HG02981 (cell line): ENCODE measurements around the gene NDUFA13.

Source experiments
- ATAC-seq: cut with Tn5 transposase; IDR thresholded peaks from one replicate; pipeline ENCODE4 v1.9.1; 2021; ENCODE audit warnings: mild to moderate bottlenecking, moderate library complexity; ENCODE audit not compliant: unreplicated experiment

The NDUFA13 gene

GRCh38 chr19:19531951-19532805, 16.2 kb downstream of the NDUFA13 start:
- ATAC-seq = no peak

- ATAC-seq = no peak
Measured at GRCh38 chr19:19532806-19533701, 17.0 kb downstream of the NDUFA13 start.

- no peak for ATAC-seq
Measured at GRCh38 chr19:19533841-19534240, 17.8 kb downstream of the NDUFA13 start.

- ATAC-seq = no peak
Measured at GRCh38 chr19:19534556-19535265, 18.7 kb downstream of the NDUFA13 start.

GRCh38 chr19:19535311-19536191, 19.5 kb downstream of the NDUFA13 start:
- no peak for ATAC-seq

GRCh38 chr19:19537075-19538048, 21.3 kb downstream of the NDUFA13 start:
- no peak for ATAC-seq

GRCh38 chr19:19538061-19538784, 22.2 kb downstream of the NDUFA13 start, which contains the start of gene CILP2:
Gene CILP2, plus strand, starts transcription at chr19:19538265. Its CDS starts 85 bp downstream, at chr19:19538350.
- no peak for ATAC-seq

- no peak for ATAC-seq
Measured at GRCh38 chr19:19538785-19539166, 22.8 kb downstream of the NDUFA13 start.

- ATAC-seq = no peak
Measured at GRCh38 chr19:19539698-19540063, 23.7 kb downstream of the NDUFA13 start.

- no peak for ATAC-seq
Measured at GRCh38 chr19:19540064-19540714, 24.2 kb downstream of the NDUFA13 start.

- peak; percentile 44 for ATAC-seq
Measured at GRCh38 chr19:19540715-19541515, 24.9 kb downstream of the NDUFA13 start.

- ATAC-seq = no peak
Measured at GRCh38 chr19:19541616-19542015, 25.6 kb downstream of the NDUFA13 start.

- ATAC-seq = no peak
Measured at GRCh38 chr19:19542507-19542906, 26.5 kb downstream of the NDUFA13 start.

GRCh38 chr19:19543101-19543500, 27.1 kb downstream of the NDUFA13 start:
- ATAC-seq = no peak

GRCh38 chr19:19543640-19544039, 27.6 kb downstream of the NDUFA13 start:
- no peak for ATAC-seq

- no peak for ATAC-seq
Measured at GRCh38 chr19:19544257-19544953, 28.4 kb downstream of the NDUFA13 start.
